Endodermal cell (in vitro differentiated cells): ENCODE results near the gene ABTB2. TPM values are rescaled to one million over a fixed set of nuclear protein-coding genes. Genes with fewer than 3 reads are reported as not detected.

Experiments
- DNase-seq: peaks from one replicate; pipeline ENCODE4 v3.0.0-alpha.2; 2017
- H3K27ac ChIP-seq: 2 replicates; pipeline ENCODE4 v1.5.1; 2013; ENCODE audit warnings: mild to moderate bottlenecking, low read depth, low read length, moderate library complexity
- H3K27me3 ChIP-seq: 2 replicates; pipeline ENCODE4 v1.6.1; 2013; ENCODE audit warnings: mild to moderate bottlenecking, low read length, moderate library complexity; ENCODE audit not compliant: insufficient read depth, control insufficient read depth, poor library complexity, severe bottlenecking
- H3K36me3 ChIP-seq: 2 replicates; pipeline ENCODE4 v1.7.0; 2013; ENCODE audit warnings: mild to moderate bottlenecking, low read length, moderate library complexity; ENCODE audit not compliant: control insufficient read depth, insufficient read depth
- H3K4me1 ChIP-seq: one replicate; pipeline ENCODE4 v1.7.0; 2013; ENCODE audit warnings: low read length; ENCODE audit not compliant: control insufficient read depth, insufficient read depth
- H3K4me3 ChIP-seq: 2 replicates; pipeline ENCODE4 v1.5.1; 2013; ENCODE audit warnings: mild to moderate bottlenecking, low read length, moderate library complexity
- H3K9ac ChIP-seq: 2 replicates; pipeline ENCODE4 v1.6.1; 2013; ENCODE audit warnings: mild to moderate bottlenecking, low read length, moderate library complexity; ENCODE audit not compliant: poor library complexity, severe bottlenecking; ENCODE audit errors: extremely low read depth
- H3K9me3 ChIP-seq: 2 replicates; pipeline ENCODE4 v1.6.1; 2013; ENCODE audit warnings: mild to moderate bottlenecking, low read length, moderate library complexity; ENCODE audit not compliant: control insufficient read depth
- H3K27ac Mint-ChIP-seq: 2 replicates; pipeline ENCODE4 v1.8.0; 2020; ENCODE audit warnings: mixed read lengths
- H3K27me3 Mint-ChIP-seq: 2 replicates; pipeline ENCODE4 v1.8.0; 2021; ENCODE audit warnings: mild to moderate bottlenecking, mixed read lengths; ENCODE audit not compliant: insufficient read depth
- H3K36me3 Mint-ChIP-seq: 2 replicates; pipeline ENCODE4 v1.8.0; 2020; ENCODE audit warnings: low read depth, mixed read lengths
- H3K4me1 Mint-ChIP-seq: 2 replicates; pipeline ENCODE4 v1.8.0; 2020; ENCODE audit warnings: mixed read lengths
- H3K4me3 Mint-ChIP-seq: 2 replicates; pipeline ENCODE4 v1.8.0; 2020; ENCODE audit warnings: mild to moderate bottlenecking, moderate library complexity, mixed read lengths
- H3K9me3 Mint-ChIP-seq: 2 replicates; pipeline ENCODE4 v1.8.0; 2020; ENCODE audit warnings: mild to moderate bottlenecking, mixed read lengths
- WGBS, 2 experiments: methylation state at CpG; one replicate each; pipeline versions ENCODE4 v1.1.5 to v1.1.7; 2013; ENCODE audit warnings: missing lambda C conversion rate in 2 of 2, mixed read lengths in 1 of 2; ENCODE audit not compliant: insufficient coverage in 1 of 2, insufficient read length in 1 of 2; 5-methylcytosine and 5-hydroxymethylcytosine counted together
- total RNA-seq, 2 donors: library from RNA; stranded (reverse); fragmentation: NEBNext Ultra II Directional in 1 of 2; extraction: Animal tissue kit (Norgen Biotek cat#: 25700) in 1 of 2; gene quantifications; 2 replicates in 1 of 2; 3 replicates in 1 of 2; pipeline ENCODE4 v1.2.1, GENCODE V29; 2021
- TF ChIP-seq, protein P1 (sequence below): fragments of 200-600 bp; sonication (generic); conservative IDR thresholded peaks from 2 replicates; pipeline ENCODE4 v1.5.0; 2021; ENCODE audit warnings: antibody characterized with exemption, mild to moderate bottlenecking

ABTB2 gene
- total RNA-seq, 2 donors from 2014 or later, result 2.9 to 5.2 TPM

DNA sequence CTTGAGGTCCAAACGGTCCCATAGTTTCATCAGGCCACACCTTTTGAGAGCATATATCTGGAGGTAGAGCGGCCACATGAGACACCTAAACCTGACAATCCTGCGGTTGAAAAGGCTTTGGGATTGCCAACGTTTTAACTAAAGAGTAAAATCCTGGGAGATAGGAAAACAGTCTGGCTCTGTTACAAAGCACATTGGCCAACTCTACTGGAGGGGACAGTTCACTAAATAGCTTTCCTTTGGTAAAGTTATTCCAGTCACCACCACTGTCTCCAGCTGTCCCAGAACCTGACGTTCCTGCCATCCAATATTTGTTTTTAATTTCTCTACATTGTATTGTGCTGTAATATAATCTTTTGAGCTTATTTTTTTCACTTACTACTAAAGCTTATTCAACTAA lies 22.0 kb downstream of the ABTB2 start:
- Histone ChIP-seq H3K9ac (no peak overlapping the region), H3K27ac (no peak overlapping the region), H3K4me1 (peaks cover 4% of the 10 kb centered on the region), H3K9me3 (no peaks in the 10 kb centered on the region), H3K36me3 (no peaks in the 10 kb centered on the region), H3K27me3 (no peaks in the 10 kb centered on the region), H3K4me3 (no peak overlapping the region)
- H3K27ac Mint-ChIP-seq, result no peak overlapping the region
- no peak for DNase-seq
- no peaks in the 10 kb centered on the region for H3K9me3 Mint-ChIP-seq
- peaks cover 7% of the 10 kb centered on the region for H3K27me3 Mint-ChIP-seq
- H3K4me3 Mint-ChIP-seq, result no peak overlapping the region
- peaks cover 41% of the 10 kb centered on the region for H3K4me1 Mint-ChIP-seq
- 79 to 87% methylated on average over 4 to 5 of the region's 5 CpGs for WGBS, 2 experiments
- TF ChIP-seq, protein P1, sequence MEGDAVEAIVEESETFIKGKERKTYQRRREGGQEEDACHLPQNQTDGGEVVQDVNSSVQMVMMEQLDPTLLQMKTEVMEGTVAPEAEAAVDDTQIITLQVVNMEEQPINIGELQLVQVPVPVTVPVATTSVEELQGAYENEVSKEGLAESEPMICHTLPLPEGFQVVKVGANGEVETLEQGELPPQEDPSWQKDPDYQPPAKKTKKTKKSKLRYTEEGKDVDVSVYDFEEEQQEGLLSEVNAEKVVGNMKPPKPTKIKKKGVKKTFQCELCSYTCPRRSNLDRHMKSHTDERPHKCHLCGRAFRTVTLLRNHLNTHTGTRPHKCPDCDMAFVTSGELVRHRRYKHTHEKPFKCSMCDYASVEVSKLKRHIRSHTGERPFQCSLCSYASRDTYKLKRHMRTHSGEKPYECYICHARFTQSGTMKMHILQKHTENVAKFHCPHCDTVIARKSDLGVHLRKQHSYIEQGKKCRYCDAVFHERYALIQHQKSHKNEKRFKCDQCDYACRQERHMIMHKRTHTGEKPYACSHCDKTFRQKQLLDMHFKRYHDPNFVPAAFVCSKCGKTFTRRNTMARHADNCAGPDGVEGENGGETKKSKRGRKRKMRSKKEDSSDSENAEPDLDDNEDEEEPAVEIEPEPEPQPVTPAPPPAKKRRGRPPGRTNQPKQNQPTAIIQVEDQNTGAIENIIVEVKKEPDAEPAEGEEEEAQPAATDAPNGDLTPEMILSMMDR, result no peak
- H3K36me3 Mint-ChIP-seq, result no peaks in the 10 kb centered on the region

DNA sequence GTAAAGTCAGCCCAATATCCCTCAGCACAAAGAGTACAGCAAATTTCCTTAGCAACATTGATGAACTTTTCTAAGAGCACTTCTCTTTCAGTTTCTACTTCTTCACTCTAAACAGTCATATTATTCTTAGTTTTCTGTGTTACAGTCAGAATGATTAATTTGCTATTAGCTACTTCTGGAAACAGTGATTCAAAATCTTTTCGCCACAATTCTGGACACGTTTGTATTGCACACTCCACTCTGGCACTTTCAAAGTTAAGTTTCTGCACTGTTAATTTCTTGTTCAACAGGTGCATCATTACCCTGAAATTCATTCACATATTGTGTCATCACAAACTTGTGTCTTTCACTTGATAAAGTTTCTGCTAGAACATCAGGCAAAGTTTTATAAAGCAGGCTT lies 22.5 kb downstream of the ABTB2 start:
- Mint-ChIP-seq H3K4me3 (no peak overlapping the region), H3K27me3 (peaks cover 9% of the 10 kb centered on the region), H3K9me3 (no peaks in the 10 kb centered on the region), H3K27ac (no peak overlapping the region), H3K36me3 (no peaks in the 10 kb centered on the region), H3K4me1 (peaks cover 36% of the 10 kb centered on the region)
- Histone ChIP-seq H3K4me3 (no peak overlapping the region), H3K36me3 (no peaks in the 10 kb centered on the region), H3K4me1 (peaks cover 4% of the 10 kb centered on the region), H3K27ac (no peak overlapping the region), H3K9me3 (no peaks in the 10 kb centered on the region), H3K9ac (no peak overlapping the region), H3K27me3 (no peaks in the 10 kb centered on the region)
- WGBS, 2 experiments, result 97% methylated on average over 2 of the region's 2 CpGs
- TF ChIP-seq, protein P1, result no peak
- no peak for DNase-seq

DNA sequence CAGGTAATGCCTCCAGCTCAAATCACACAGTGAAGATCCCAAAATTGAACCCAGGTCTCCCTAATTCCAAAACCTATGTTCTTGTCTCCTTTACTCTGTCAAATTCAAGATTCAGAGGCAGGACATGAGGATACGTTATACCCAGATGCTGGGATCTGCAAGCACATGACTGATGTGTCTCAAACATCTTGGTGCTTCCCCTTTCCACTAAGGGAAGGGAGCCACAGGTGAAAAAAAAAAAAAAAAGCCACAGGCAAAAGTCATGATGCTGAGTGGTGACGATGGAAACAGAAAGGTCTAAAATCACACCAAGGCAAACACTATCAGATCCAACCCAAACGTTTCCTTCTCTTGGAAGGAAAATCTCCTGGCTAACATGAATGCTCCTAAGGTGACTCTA lies 24.0 kb downstream of the ABTB2 start:
- H3K27ac Mint-ChIP-seq, result no peak overlapping the region
- Histone ChIP-seq H3K27me3 (no peaks in the 10 kb centered on the region), H3K36me3 (no peaks in the 10 kb centered on the region), H3K4me3 (no peak overlapping the region), H3K4me1 (no peaks in the 10 kb centered on the region), H3K27ac (no peak overlapping the region), H3K9me3 (no peaks in the 10 kb centered on the region), H3K9ac (no peak overlapping the region)
- WGBS, 2 experiments, result 86 to 89% methylated on average over 2 to 3 of the region's 3 CpGs
- no peak for DNase-seq
- TF ChIP-seq, protein P1, result no peak
- no peaks in the 10 kb centered on the region for H3K9me3 Mint-ChIP-seq
- H3K4me1 Mint-ChIP-seq, result peaks cover 21% of the 10 kb centered on the region
- H3K4me3 Mint-ChIP-seq, result no peak overlapping the region
- H3K27me3 Mint-ChIP-seq, result peaks cover 13% of the 10 kb centered on the region
- H3K36me3 Mint-ChIP-seq, result no peaks in the 10 kb centered on the region
